Kidney epithelial cell (primary cell): Measurements from ENCODE around the gene GADD45G. TPM values are rescaled to one million over a fixed set of nuclear protein-coding genes. Genes with fewer than 3 reads are reported as not detected.

ENCODE experiments used
- DNase-seq: peaks from one replicate; pipeline ENCODE4 v3.0.0-alpha.2; 2010; ENCODE audit warnings: low read depth
- H3K27me3 ChIP-seq: 2 replicates; pipeline ENCODE4 v1.6.0; 2011; ENCODE audit warnings: low read length; ENCODE audit not compliant: control insufficient read depth, insufficient read depth
- H3K36me3 ChIP-seq: 2 replicates; pipeline ENCODE4 v1.5.1; 2011; ENCODE audit warnings: low read length; ENCODE audit not compliant: control insufficient read depth, insufficient read depth
- H3K4me3 ChIP-seq: 2 replicates; pipeline ENCODE4 v1.5.1; 2011; ENCODE audit warnings: low read depth, mild to moderate bottlenecking, control low read depth, low read length
- total RNA-seq: library from RNA; depleted of rRNA; stranded (reverse); fragments of >200 nt; gene quantifications from 2 replicates; pipeline ENCODE4 v1.2.3, GENCODE V29; 2015
- TF ChIP-seq, protein P1 (sequence below): IDR thresholded peaks from 2 replicates; pipeline ENCODE4 v1.5.1; 2011; ENCODE audit warnings: mild to moderate bottlenecking, moderate library complexity, low read length, control low read depth, inconsistent platforms; ENCODE audit not compliant: insufficient read depth, poor library complexity, severe bottlenecking

GADD45G gene
- total RNA-seq, 1 donor from 2014 or later = 2.2 TPM

DNA sequence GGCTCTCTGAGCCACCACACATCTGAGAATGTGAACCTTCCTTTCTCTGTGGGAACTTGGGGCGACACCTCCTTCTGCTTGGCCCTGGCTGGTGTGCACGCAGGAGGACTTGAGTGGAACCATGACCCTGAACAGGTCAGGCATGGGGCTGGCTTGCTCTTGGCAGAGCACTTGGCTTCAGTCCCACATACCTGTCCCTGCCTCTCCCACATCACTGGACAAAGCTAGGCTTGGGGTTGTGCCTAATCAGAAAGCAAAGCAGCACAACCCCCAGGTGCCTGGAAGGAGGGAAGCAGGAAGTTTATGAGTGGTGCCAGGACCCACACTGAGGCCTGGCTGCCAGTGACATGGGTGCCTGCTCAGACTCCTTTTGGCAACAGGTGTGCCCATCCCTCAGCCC lies 13.2 kb downstream of the GADD45G start:
- peaks cover 15% of the 10 kb centered on the region for H3K27me3 ChIP-seq
- TF ChIP-seq, protein P1, sequence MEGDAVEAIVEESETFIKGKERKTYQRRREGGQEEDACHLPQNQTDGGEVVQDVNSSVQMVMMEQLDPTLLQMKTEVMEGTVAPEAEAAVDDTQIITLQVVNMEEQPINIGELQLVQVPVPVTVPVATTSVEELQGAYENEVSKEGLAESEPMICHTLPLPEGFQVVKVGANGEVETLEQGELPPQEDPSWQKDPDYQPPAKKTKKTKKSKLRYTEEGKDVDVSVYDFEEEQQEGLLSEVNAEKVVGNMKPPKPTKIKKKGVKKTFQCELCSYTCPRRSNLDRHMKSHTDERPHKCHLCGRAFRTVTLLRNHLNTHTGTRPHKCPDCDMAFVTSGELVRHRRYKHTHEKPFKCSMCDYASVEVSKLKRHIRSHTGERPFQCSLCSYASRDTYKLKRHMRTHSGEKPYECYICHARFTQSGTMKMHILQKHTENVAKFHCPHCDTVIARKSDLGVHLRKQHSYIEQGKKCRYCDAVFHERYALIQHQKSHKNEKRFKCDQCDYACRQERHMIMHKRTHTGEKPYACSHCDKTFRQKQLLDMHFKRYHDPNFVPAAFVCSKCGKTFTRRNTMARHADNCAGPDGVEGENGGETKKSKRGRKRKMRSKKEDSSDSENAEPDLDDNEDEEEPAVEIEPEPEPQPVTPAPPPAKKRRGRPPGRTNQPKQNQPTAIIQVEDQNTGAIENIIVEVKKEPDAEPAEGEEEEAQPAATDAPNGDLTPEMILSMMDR = no peak
- no peak overlapping the region for H3K4me3 ChIP-seq
- no peaks in the 10 kb centered on the region for H3K36me3 ChIP-seq
- DNase-seq = no peak

DNA sequence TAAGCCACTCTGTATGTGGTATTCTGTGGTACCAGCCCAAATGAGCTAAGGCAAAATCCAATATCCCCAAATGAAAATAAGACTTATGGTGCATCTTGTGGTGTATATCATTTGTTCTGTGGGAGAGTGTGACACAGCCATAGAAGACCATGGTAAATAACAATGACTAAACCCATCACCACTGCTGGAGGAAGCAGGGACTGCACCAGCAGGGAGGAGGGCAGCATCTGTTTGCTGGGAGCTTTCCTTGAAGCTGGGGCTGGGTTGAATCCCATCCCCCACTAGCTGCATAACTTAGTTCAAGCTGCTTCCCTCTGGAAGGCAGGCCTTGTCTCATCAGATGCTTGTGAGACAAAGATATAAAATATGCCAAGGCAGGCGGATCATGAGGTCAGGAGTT lies 14.2 kb downstream of the GADD45G start:
- no peak for DNase-seq
- TF ChIP-seq, protein P1 = no peak
- Histone ChIP-seq H3K27me3 (peaks cover 24% of the 10 kb centered on the region), H3K4me3 (no peak overlapping the region), H3K36me3 (no peaks in the 10 kb centered on the region)

DNA sequence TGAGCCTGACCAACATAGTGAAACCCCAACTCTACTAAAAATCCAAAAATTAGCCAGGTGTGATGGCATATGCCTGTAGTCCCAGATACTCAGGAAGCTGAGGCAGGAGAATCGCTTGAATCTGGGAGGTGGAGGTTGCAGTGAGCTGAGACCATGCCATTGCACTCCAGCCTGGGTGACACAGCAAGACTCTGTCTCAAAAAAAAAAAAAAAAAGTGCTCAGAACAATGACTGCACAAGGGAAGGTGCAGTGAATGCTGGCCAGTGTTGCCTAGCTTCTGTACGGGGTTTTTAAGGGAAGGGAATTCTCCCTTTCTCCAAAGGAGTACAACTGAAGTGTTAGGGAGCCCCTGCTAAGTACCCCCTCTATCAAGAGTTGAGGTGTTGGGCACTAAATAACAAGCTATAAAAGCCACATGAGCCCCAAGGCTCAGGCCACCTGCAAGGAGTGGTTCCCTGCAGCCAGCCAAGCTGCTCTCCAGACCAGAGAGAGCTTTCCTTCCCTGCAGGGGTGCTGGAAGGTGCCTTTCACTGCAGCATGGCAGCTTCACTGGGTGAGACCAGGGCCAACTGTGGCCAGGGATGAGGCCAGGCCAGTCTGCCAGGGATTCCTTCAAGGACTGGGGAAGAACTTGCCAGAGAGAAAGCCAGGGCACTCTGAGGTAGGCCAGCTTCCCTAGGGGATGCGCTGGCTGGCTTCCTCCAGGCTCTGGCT lies 14.8 kb downstream of the GADD45G start:
- DNase-seq = no peak
- H3K27me3 ChIP-seq = peaks cover 28% of the 10 kb centered on the region
- H3K36me3 ChIP-seq = no peaks in the 10 kb centered on the region
- H3K4me3 ChIP-seq = no peak overlapping the region
- TF ChIP-seq, protein P1 = no peak

DNA sequence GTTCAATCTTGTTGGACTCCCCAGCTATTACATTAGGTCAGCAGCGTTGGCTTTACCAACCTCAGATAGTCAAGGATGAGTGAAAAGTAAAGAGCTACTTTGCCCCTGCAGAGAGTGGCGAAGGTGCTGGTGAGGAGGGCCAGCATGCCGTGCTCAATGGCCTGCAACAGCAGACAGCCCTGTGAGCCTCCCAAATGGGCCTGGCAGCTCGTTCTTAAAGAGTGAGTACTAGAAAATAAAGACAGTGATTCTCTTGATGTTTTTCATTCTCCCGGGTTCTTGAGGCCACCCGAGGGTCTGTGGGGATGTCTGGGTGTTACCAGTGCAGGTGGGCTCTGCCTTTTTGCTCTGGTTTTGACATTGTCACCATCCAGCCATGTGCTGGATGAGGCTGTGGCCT lies 16.2 kb downstream of the GADD45G start:
- Histone ChIP-seq H3K27me3 (peaks cover 31% of the 10 kb centered on the region), H3K36me3 (no peaks in the 10 kb centered on the region), H3K4me3 (no peak overlapping the region)
- DNase-seq = no peak
- TF ChIP-seq, protein P1 = no peak

DNA sequence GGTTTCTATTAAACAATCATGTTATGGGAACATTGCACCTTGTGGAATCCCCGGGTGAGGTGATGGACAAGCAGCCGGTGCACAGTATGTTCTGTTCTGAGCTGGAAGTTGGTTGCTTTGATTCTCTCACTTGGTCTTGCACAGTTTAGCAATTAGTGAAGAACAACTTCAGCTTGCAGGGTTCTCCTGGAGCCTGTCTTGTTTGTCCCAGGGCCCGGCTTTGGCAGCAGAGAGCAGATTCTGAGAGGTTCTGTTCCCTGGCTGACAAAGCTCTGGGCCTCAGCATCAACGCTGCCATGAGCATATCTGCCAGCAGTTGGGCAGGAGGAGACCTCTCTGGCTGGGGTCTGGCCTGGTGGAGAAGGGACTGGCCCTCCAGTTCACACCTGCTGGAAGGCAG lies 16.9 kb downstream of the GADD45G start:
- Histone ChIP-seq H3K4me3 (no peak overlapping the region), H3K36me3 (no peaks in the 10 kb centered on the region), H3K27me3 (peaks cover 36% of the 10 kb centered on the region)
- TF ChIP-seq, protein P1 = no peak
- DNase-seq = no peak
